GM18909 (cell line): ENCODE data around the gene QPRT.
"Not testable (repeated sequence)": the region's sequence is repeated elsewhere in the genome, so short reads cannot be mapped to it uniquely, and the experiment has no call there.

Source experiments
- ATAC-seq: cut with Tn5 transposase; IDR thresholded peaks from one replicate; pipeline ENCODE4 v1.9.1; 2021; ENCODE audit warnings: mild to moderate bottlenecking; ENCODE audit not compliant: unreplicated experiment, poor library complexity

Gene QPRT

DNA sequence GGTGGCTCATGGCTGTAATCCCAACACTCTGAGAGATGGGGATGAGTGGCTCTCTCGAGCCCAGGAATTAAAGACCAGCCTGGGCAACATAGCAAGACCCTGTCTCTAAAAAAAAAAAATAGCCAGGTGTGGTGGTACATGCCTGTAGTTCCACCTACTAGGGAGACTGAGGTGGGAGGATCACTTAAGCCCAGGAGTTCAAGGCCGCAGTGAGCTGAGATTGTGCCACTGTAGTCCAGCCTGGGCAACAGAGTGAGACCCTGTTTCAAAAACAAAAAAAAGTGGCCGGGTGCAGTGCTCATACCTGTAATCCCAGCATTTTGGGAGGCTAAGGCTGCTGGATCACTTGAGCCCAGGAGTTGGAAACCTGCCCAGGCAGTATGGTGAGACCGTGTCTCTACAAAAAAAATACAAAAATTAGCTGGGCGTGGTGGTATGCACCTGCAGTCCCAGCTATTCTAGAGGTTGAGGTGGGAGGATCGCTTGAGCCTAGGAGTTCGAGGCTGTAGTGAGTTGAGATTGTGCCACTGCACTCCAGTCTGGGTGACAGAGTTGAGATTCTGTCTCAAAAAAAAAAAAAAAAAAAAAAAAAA is 63.8 kb downstream of the QPRT start:
- ATAC-seq: no peak

DNA sequence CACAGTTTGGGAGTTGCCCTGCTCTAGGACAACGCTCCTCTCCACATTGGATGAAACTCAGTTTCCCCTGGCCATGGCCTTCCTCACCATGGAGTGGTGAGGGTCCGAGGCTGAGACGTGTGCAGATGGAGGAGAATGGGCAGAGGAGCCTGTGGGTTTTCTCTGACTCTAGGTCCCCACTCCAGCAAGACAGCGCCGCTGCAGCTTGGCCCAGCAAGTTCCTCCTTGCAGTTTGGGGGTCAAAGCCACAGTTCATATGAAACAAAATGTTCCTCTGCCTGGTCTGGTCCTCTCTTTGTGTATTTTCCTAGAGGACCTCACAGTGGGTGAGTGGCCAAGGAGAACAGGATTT is 64.5 kb downstream of the QPRT start:
- no peak for ATAC-seq

DNA sequence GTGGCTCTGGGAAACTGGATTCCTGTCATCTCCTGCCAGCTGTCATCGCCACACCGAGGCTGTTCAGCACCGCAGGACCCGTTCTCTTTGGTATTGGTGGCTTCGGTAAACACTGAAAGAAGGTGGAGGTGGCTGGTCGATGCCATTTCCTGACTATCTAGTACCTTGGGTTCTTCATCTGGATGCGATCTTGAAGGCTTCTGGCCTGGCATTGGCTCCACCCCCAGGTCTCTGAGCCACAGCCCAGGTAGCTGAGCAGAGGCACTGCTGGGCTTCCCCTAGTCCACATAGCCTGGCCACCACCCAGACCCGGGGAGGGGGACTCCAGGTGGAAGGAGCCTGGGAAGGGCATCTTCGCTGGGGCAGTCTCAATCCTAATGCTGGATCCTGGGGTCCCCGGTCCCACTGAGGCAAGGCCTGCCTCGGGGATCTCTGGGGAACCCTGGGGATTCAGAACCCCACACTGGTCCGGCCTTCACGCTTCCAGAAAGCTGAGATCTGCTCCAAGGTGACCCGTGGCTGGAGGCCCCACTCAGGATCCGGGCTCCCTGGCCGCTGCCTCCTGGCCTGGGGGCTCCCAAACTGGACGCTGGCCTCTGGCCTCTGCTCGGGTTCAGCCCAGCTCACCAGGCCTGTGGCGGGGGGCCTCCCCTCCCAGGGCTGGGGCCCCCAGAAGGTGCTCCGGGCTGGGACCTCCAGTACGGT is 65.0 kb downstream of the QPRT start:
- no peak for ATAC-seq

DNA sequence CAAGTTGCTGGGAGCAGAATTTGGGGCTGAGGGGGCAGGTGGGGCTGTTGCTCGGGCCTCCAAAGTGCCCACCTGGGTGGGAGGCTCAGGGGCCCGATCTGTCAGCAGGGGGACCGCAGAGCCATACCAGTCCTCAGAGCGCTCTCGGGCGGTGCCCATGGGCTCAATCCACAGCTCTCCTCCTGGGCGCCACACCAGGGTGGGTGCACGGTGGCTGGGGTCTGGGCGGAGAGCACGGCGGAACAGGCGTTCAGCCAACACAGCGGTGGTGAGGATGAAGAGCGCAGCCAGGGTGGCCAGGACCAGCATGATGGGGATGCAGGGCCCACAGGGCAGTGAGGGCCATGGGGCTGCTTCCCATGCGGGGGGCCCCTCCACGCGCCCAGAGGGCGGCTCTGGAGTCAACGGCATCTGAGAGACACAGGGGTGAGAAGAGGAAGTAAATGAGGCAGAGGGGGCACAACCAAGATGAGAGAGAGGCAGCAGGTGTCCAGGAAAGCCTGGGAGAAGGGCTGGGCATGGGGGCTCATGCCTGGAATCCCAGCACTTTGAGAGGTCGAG is 65.6 kb downstream of the QPRT start:
- no peak for ATAC-seq

DNA sequence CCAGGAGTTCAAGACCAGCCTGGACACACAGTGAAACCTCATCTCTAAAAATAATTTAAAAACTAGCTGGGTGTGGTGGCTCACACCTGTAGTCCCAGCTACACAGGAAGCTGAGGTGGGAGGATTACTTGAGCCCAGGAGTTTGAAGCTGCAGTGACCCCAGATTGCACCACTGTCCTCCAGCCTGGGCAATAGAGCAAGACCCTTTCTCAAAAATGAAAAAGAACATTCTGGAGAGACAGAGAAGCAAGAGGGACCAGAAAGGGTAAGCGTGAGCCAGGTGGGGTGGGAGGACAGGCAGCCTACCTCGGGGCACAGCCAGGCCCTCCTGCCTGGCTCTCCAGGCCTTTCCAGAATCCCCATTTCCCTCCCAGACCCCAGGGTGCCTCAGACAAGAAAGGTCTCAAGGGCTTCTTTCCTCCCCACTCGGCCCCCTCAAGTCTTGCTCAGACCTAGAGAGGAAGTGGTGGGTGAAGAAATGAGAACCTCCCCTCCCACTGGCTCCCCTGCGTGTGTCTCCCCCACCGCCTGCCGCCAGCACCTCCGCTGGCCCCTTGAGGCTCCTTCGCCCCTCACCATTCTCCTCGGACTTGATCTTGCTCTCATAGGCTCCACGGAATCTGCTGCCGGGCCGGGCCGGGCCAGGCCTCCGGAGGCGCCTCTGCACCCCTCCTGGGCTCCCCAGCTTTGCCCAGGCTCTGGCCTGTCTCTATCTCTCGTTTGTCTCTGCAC is 66.3 kb downstream of the QPRT start:
- peak; percentile 41 for ATAC-seq

DNA sequence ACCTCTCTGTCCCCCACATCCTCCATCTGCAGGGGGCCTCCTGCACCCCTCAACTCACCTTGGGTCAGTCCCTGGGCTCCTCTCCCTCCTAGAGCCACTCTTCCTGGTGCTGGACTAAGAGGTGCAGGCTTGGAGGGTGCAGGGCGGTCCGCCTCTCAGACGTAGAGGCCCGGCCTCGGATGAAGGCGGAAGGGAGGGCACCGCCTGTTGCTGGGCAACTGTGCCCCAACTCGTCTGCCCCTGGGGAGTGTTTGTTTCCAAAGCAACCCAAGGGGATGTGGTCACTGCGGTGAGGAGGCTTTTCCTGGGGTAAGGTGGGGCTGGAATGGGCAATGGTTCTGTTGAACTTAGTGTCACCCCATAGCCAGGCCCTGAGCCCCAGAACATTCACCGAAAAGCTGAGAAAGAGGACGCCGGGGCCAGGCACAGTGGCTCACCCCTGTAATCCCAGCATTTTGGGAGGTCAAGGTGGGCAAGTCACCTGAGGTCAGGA is 66.9 kb downstream of the QPRT start, which contains the start of gene C16orf54:
TSS of gene C16orf54 (minus strand) at position 138 of the 493 bp plus-strand sequence. CDS start 1,039 bp downstream, outside the sequence.
- ATAC-seq: peak; percentile 85

DNA sequence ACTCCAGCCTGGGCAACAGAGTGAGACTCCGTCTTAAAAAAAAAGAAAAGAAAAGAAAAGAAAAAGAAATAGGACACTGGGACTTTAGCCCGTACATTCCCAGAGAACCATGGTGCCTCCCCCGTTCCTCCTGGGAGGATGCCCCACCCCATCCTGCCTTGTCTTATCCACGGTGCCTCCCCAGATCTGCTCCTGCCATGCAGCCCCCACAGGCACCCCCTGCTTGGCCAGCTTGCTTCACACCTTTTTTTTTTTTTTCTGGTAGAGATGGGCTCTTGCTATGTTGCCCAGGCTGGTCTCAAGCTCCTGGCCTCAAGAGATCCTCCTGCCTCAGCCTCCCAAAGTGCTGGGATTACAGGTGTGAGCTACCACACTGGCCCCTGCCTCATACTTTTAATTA is 67.5 kb downstream of the QPRT start:
- not testable (repeated sequence) for ATAC-seq
